ENCODE data around the gene FAM3A. TPM values are rescaled to one million over a fixed set of nuclear protein-coding genes. Genes with fewer than 3 reads are reported as not detected.
A peak's percentile ranks its signal among the peaks of the same experiment; 100 is the strongest.

The FAM3A gene
- total and polyA plus RNA-seq, 9 of the 15 experiments (the other 6 are each of a cell fraction or from before 2014, with no cell fraction given): 0.75 to 70.6 (median 27.0) TPM

GRCh38 chrX:154478728-154479622, 37.1 kb downstream of the FAM3A start, which contains the start of gene LAGE3 (continued):
- TF ChIP-seq, protein P1, sequence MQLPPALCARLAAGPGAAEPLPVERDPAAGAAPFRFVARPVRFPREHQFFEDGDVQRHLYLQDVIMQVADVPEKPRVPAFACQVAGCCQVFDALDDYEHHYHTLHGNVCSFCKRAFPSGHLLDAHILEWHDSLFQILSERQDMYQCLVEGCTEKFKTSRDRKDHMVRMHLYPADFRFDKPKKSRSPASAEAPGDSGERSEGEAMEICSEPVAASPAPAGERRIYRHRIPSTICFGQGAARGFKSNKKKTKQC (CRISPR knock-in tag; IDR thresholded peaks at IDR 0.05): peak; percentile 71; the same call in 1 of the 2 replicates
- TF ChIP-seq HMGXB4 (CRISPR knock-in tag; IDR thresholded peaks at IDR 0.05): 0 out of 2 replicates have a peak, but pooled peaks have one; percentile 22
- TF ChIP-seq POLR2B (IDR thresholded peaks at IDR 0.05; ENCODE audit: low read depth, partially characterized antibody): peak; percentile 70
- no peak for TF ChIP-seq NR1H2 (CRISPR knock-in tag; IDR thresholded peaks at IDR 0.05)
- no peak for TF ChIP-seq CBFA2T2 (conservative IDR thresholded peaks at IDR 0.05)
- no peak for TF ChIP-seq ZBTB12 (CRISPR knock-in tag; IDR thresholded peaks at IDR 0.05)
- TF ChIP-seq, protein P2, sequence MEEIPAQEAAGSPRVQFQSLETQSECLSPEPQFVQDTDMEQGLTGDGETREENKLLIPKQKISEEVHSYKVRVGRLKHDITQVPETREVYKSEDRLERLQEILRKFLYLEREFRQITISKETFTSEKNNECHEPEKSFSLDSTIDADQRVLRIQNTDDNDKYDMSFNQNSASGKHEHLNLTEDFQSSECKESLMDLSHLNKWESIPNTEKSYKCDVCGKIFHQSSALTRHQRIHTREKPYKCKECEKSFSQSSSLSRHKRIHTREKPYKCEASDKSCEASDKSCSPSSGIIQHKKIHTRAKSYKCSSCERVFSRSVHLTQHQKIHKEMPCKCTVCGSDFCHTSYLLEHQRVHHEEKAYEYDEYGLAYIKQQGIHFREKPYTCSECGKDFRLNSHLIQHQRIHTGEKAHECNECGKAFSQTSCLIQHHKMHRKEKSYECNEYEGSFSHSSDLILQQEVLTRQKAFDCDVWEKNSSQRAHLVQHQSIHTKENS (CRISPR knock-in tag; IDR thresholded peaks at IDR 0.05): no peak
- TF ChIP-seq ATF1 (CRISPR knock-in tag; IDR thresholded peaks at IDR 0.05): no peak
- TF ChIP-seq ATF1 (tag; IDR thresholded peaks at IDR 0.05): peak; percentile 72
- no peak for TF ChIP-seq ZSCAN32 (CRISPR knock-in tag; IDR thresholded peaks at IDR 0.05)
- TF ChIP-seq YBX1 (IDR thresholded peaks at IDR 0.05): no peak
- TF ChIP-seq, protein P3, sequence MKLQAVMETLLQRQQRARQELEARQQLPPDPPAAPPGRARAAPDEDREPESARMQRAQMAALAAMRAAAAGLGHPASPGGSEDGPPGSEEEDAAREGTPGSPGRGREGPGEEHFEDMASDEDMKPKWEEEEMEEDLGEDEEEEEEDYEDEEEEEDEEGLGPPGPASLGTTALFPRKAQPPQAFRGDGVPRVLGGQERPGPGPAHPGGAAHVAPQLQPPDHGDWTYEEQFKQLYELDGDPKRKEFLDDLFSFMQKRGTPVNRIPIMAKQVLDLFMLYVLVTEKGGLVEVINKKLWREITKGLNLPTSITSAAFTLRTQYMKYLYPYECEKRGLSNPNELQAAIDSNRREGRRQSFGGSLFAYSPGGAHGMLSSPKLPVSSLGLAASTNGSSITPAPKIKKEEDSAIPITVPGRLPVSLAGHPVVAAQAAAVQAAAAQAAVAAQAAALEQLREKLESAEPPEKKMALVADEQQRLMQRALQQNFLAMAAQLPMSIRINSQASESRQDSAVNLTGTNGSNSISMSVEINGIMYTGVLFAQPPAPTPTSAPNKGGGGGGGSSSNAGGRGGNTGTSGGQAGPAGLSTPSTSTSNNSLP (IDR thresholded peaks at IDR 0.05; ENCODE audit: borderline replicate concordance, low read depth, low read length): no peak
- no peak for TF ChIP-seq ZNF174 (CRISPR knock-in tag; IDR thresholded peaks at IDR 0.05)
- TF ChIP-seq FIP1L1 (IDR thresholded peaks at IDR 0.05; ENCODE audit: low read depth, low read length, poor library complexity, severe bottlenecking): peak; percentile 67
- TF ChIP-seq GTF2F1 (IDR thresholded peaks at IDR 0.05; ENCODE audit: low read depth, low read length): no peak; the same call in 1 of the 2 replicates
- TF ChIP-seq MAX (CRISPR knock-in tag; IDR thresholded peaks at IDR 0.05): peak; percentile 99
- peak; percentile 98; the same call in 1 of the 2 replicates for TF ChIP-seq ATF6 (CRISPR knock-in tag; IDR thresholded peaks at IDR 0.05)
- no peak for TF ChIP-seq PYGO2 (tag; IDR thresholded peaks at IDR 0.05)
- TF ChIP-seq PML (IDR thresholded peaks at IDR 0.05; ENCODE audit: low read length): no peak; the same call in 1 of the 2 replicates
